ENCODE measurements around the gene TSC22D3. TPM values are rescaled to one million over a fixed set of nuclear protein-coding genes. Genes with fewer than 3 reads are reported as not detected.
"Not testable (repeated sequence)": the region's sequence is repeated elsewhere in the genome, so short reads cannot be mapped to it uniquely, and the experiment has no call there.

TSC22D3 gene
- polyA plus RNA-seq, 3 donors = 109 to 131 (median 122) TPM

- DNase-seq (ENCODE audit: extremely low read depth in 1 of 11, low read depth in 9 of 11, low spot score in 4 of 11) = no peak
These were observed 66.3 kb downstream of the TSC22D3 start for GRCh38 chrX:107709266-107709806.

GRCh38 chrX:107708762-107709161, 66.8 kb downstream of the TSC22D3 start:
- DNase-seq (ENCODE audit: extremely low read depth in 1 of 11, low read depth in 9 of 11, low spot score in 4 of 11) = no peak

- no peak for DNase-seq (ENCODE audit: extremely low read depth in 1 of 11, low read depth in 9 of 11, low spot score in 4 of 11)
These were observed 67.7 kb downstream of the TSC22D3 start for GRCh38 chrX:107707866-107708265.

- no peak for DNase-seq (ENCODE audit: extremely low read depth in 1 of 11, low read depth in 9 of 11, low spot score in 4 of 11)
These were observed 69.3 kb downstream of the TSC22D3 start for GRCh38 chrX:107706309-107706708.

- no peak for DNase-seq (ENCODE audit: extremely low read depth in 1 of 11, low read depth in 9 of 11, low spot score in 4 of 11)
These were observed 71.0 kb downstream of the TSC22D3 start for GRCh38 chrX:107704587-107704986.

- DNase-seq (ENCODE audit: extremely low read depth in 1 of 11, low read depth in 9 of 11, low spot score in 4 of 11) = no peak
These were observed 71.4 kb downstream of the TSC22D3 start for GRCh38 chrX:107704181-107704580.

GRCh38 chrX:107701493-107702121, 74.0 kb downstream of the TSC22D3 start:
- DNase-seq (ENCODE audit: extremely low read depth in 1 of 11, low read depth in 9 of 11, low spot score in 4 of 11) = no peak

GRCh38 chrX:107700790-107701189, 74.8 kb downstream of the TSC22D3 start:
- no peak for DNase-seq (ENCODE audit: extremely low read depth in 1 of 11, low read depth in 9 of 11, low spot score in 4 of 11)

GRCh38 chrX:107700317-107700774, 75.2 kb downstream of the TSC22D3 start:
- no peak for DNase-seq (ENCODE audit: extremely low read depth in 1 of 11, low read depth in 9 of 11, low spot score in 4 of 11)

GRCh38 chrX:107699616-107700015, 76.0 kb downstream of the TSC22D3 start:
- DNase-seq (ENCODE audit: extremely low read depth in 1 of 11, low read depth in 9 of 11, low spot score in 4 of 11) = no peak

- no peak for DNase-seq (ENCODE audit: extremely low read depth in 1 of 11, low read depth in 9 of 11, low spot score in 4 of 11)
These were observed 84.6 kb downstream of the TSC22D3 start for GRCh38 chrX:107691024-107691448.

GRCh38 chrX:107687445-107687844, 88.1 kb downstream of the TSC22D3 start:
- DNase-seq (ENCODE audit: extremely low read depth in 1 of 11, low read depth in 9 of 11, low spot score in 4 of 11) = no peak

- DNase-seq (ENCODE audit: extremely low read depth in 1 of 11, low read depth in 9 of 11, low spot score in 4 of 11) = no peak
These were observed 88.8 kb downstream of the TSC22D3 start for GRCh38 chrX:107686792-107687191.

- DNase-seq (ENCODE audit: extremely low read depth in 1 of 11, low read depth in 9 of 11, low spot score in 4 of 11) = no peak
These were observed 89.6 kb downstream of the TSC22D3 start for GRCh38 chrX:107686026-107686425.

- DNase-seq (ENCODE audit: extremely low read depth in 1 of 11, low read depth in 9 of 11, low spot score in 4 of 11) = not testable (repeated sequence)
These were observed 90.0 kb downstream of the TSC22D3 start for GRCh38 chrX:107685586-107685985.

GRCh38 chrX:107684956-107685385, 90.6 kb downstream of the TSC22D3 start:
- DNase-seq (ENCODE audit: extremely low read depth in 1 of 11, low read depth in 9 of 11, low spot score in 4 of 11) = no peak

- no peak for DNase-seq (ENCODE audit: extremely low read depth in 1 of 11, low read depth in 9 of 11, low spot score in 4 of 11)
These were observed 91.7 kb downstream of the TSC22D3 start for GRCh38 chrX:107683931-107684330.

GRCh38 chrX:107683124-107683895, 92.3 kb downstream of the TSC22D3 start:
- no peak for DNase-seq (ENCODE audit: extremely low read depth in 1 of 11, low read depth in 9 of 11, low spot score in 4 of 11)

GRCh38 chrX:107682256-107682655, 93.3 kb downstream of the TSC22D3 start:
- no peak for DNase-seq (ENCODE audit: extremely low read depth in 1 of 11, low read depth in 9 of 11, low spot score in 4 of 11)
